ENCODE measurements around the gene DLGAP1. TPM values are rescaled to one million over a fixed set of nuclear protein-coding genes. Genes with fewer than 3 reads are reported as not detected.

The DLGAP1 gene
- total and polyA plus RNA-seq, 4 donors, result 0.54 to 11.8 (median 3.1) TPM

DNA sequence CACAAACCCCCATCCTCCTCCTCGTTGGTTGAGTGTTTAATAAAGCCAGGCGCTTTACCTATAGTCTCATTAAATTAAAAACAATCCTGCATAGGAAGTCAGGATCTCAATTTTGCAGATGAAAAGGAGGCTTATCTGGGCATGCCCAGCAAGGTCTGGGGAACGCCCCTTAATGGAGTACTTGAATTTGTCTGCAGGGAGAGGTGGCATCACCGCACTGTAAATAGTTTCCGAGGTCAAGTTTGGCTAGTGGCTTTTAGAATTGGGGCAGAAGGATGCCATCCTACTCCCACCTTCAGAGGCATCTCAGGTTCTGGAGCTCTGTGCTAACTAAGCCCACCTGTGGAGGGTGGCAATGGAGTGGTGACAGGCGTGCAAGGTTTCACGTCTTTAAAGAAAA, 855.9 kb downstream of the DLGAP1 start:
- peaks cover 8 to 50% (median 17%) of the 10 kb centered on the region in 5 donors for H3K4me1 ChIP-seq (ENCODE audit: control insufficient read depth in 5 of 5, insufficient read depth in 5 of 5, low read length in 5 of 5)
- TF ChIP-seq, protein P1, sequence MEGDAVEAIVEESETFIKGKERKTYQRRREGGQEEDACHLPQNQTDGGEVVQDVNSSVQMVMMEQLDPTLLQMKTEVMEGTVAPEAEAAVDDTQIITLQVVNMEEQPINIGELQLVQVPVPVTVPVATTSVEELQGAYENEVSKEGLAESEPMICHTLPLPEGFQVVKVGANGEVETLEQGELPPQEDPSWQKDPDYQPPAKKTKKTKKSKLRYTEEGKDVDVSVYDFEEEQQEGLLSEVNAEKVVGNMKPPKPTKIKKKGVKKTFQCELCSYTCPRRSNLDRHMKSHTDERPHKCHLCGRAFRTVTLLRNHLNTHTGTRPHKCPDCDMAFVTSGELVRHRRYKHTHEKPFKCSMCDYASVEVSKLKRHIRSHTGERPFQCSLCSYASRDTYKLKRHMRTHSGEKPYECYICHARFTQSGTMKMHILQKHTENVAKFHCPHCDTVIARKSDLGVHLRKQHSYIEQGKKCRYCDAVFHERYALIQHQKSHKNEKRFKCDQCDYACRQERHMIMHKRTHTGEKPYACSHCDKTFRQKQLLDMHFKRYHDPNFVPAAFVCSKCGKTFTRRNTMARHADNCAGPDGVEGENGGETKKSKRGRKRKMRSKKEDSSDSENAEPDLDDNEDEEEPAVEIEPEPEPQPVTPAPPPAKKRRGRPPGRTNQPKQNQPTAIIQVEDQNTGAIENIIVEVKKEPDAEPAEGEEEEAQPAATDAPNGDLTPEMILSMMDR (IDR thresholded peaks at IDR 0.05; ENCODE audit: control extremely low read depth, extremely low read depth), result no peak

DNA sequence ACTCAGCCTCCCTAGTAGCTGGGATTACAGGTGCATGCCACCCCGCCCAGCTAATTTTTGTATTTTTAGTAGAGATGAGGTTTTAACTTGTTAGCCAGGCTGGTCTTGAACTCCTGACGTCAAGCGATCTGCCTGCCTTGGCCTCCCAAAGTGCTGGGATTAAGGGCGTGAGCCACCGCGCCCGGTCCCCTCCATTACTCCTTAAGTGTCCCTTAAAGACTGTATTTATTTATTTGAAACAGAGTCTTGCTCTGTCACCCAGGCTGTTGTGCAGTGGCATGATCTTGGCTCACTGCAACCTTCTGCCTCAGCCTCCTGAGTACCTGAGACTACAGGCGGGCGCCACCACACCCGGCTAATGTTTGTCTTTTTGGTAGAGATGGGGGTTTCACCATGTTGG, 856.5 kb downstream of the DLGAP1 start:
- H3K4me3 ChIP-seq, result no peak overlapping the region
- H3K27me3 ChIP-seq (ENCODE audit: control insufficient read depth in 3 of 3, insufficient read depth in 3 of 3, low read length in 2 of 3), result no peaks in the 10 kb centered on the region
- H3K9ac ChIP-seq (ENCODE audit: insufficient read depth in 1 of 2, low read length in 2 of 2), result no peak overlapping the region
- TF ChIP-seq, protein P1 (IDR thresholded peaks at IDR 0.05; ENCODE audit: control extremely low read depth, extremely low read depth), result no peak
- no peaks in the 10 kb centered on the region for H3K9me3 ChIP-seq (ENCODE audit: control insufficient read depth in 4 of 4, insufficient read depth in 3 of 4, low read length in 3 of 4)
- H3K36me3 ChIP-seq (ENCODE audit: control insufficient read depth in 4 of 4, insufficient read depth in 4 of 4, low read length in 4 of 4), result no peaks in the 10 kb centered on the region
- ATAC-seq (ENCODE audit: insufficient read depth, low FRiP score) (no peak), DNase-seq (no peak)
- peaks cover 5 to 45% (median 12%) of the 10 kb centered on the region in 5 donors for H3K4me1 ChIP-seq (ENCODE audit: control insufficient read depth in 5 of 5, insufficient read depth in 5 of 5, low read length in 5 of 5)
- 97 to 98% methylated on average over 10 of the region's 10 CpGs for WGBS, 2 donors
- H3K27ac ChIP-seq (ENCODE audit: low read depth in 1 of 2, low read length in 1 of 2), result no peak overlapping the region

More for the DNA sequence above, 855.9 kb downstream of the DLGAP1 start:
- DNase-seq (no peak), ATAC-seq (ENCODE audit: insufficient read depth, low FRiP score) (no peak)
- H3K36me3 ChIP-seq (ENCODE audit: control insufficient read depth in 4 of 4, insufficient read depth in 4 of 4, low read length in 4 of 4), result no peaks in the 10 kb centered on the region
- no peak overlapping the region for H3K9ac ChIP-seq (ENCODE audit: insufficient read depth in 1 of 2, low read length in 2 of 2)
- H3K4me3 ChIP-seq, result no peak overlapping the region
- WGBS, 2 donors, result 91 to 92% methylated on average over 7 of the region's 7 CpGs
- no peak overlapping the region for H3K27ac ChIP-seq (ENCODE audit: low read depth in 1 of 2, low read length in 1 of 2)
- no peaks in the 10 kb centered on the region for H3K9me3 ChIP-seq (ENCODE audit: control insufficient read depth in 4 of 4, insufficient read depth in 3 of 4, low read length in 3 of 4)
- no peaks in the 10 kb centered on the region for H3K27me3 ChIP-seq (ENCODE audit: control insufficient read depth in 3 of 3, insufficient read depth in 3 of 3, low read length in 2 of 3)

DNA sequence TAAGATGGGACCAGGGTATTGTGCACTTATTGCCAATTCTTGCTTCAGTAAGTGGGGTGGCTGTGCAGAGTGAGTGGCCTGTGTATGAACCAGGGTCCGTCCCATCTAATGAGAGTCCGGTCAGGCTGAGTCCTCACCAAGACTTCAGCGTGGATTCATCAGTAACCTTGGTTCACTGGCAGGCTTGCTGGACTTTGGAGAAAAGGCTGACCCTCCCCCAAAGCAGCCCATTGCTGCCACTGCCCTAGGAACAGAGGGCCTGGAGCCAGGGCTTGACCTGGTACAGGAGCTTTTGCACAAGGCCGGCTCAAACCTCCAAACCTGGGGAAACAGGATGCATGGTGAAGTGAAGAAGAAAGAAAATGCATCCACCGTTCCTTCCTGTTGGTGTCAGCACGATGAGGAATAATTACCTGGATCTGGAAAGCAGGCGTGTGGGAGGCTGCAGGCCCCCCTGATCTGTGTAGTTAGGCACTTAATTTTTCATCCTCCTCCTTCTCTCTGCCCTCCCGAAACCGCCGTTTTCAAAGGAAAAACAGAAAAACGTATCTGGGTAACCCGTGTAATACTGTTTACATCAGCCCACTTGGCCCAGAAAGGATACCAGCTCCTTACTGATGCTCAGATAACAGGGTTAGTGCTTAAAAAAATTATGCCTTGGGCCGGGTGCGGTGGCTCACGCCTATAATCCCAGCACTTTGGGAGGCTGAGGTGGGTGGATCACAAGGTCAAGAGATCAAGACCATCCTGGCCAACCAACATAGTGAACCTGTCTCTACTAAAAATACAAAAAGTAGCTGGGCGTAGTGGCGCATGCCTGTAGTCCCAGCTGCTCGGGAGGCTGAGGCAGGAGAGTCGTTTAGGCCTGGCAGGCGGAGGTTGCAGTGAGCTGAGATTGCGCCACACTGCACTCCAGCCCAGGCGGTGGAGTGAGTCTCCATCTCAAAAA, 857.4 kb downstream of the DLGAP1 start:
- no peak overlapping the region for H3K9ac ChIP-seq (ENCODE audit: insufficient read depth in 1 of 2, low read length in 2 of 2)
- TF ChIP-seq, protein P1 (IDR thresholded peaks at IDR 0.05; ENCODE audit: control extremely low read depth, extremely low read depth), result no peak
- ATAC-seq (ENCODE audit: insufficient read depth, low FRiP score), result no peak

More for the DNA sequence above, 857.4 kb downstream of the DLGAP1 start:
- Histone ChIP-seq H3K27ac (ENCODE audit: low read depth in 1 of 2, low read length in 1 of 2) (peak overlapping the region; percentile 71 to 99), H3K4me3 (no peak overlapping the region), H3K4me1 (ENCODE audit: control insufficient read depth in 5 of 5, insufficient read depth in 5 of 5, low read length in 5 of 5) (peaks cover 11 to 45% (median 12%) of the 10 kb centered on the region in 5 donors), H3K36me3 (ENCODE audit: control insufficient read depth in 4 of 4, insufficient read depth in 4 of 4, low read length in 4 of 4) (no peaks in the 10 kb centered on the region), H3K27me3 (ENCODE audit: control insufficient read depth in 3 of 3, insufficient read depth in 3 of 3, low read length in 2 of 3) (no peaks in the 10 kb centered on the region), H3K9me3 (ENCODE audit: control insufficient read depth in 4 of 4, insufficient read depth in 3 of 4, low read length in 3 of 4) (no peaks in the 10 kb centered on the region)
- no peak for DNase-seq
- 71 to 78% methylated on average over 22 of the region's 22 CpGs for WGBS, 2 donors

Measured in lung (tissue), 12 donors.